ENCODE measurements around the gene CLC. TPM values are rescaled to one million over a fixed set of nuclear protein-coding genes. Genes with fewer than 3 reads are reported as not detected.

CLC gene
- total RNA-seq, 1 experiment from 2014 or later, result not detected

DNA sequence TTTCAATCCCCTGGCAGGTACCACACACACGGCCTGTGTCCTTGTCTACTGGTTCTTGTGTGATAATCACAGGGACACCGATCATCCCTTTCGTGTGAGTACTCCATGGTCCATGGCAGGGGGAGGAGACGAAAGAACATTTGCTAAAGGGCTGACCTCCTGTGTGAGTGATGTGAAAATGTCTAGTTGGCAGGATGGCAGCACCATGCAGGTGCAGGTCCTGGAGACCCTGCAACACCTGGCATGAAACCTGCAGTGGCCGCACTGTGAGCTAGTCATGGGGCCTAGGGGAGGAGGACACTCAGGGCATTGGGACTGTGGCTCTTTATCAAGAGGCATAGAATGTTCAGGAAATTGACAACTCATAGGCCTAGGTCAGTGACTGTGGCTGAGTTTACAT is 56.4 kb downstream of the CLC start:
- DNase-seq (ENCODE audit: extremely low read depth, low read depth), result no peak

Small RNA genes lying within 50 kb of the gene (small RNA-seq; reads per million reads assigned to genes)
- 0 reads per million in 2 experiments for gene RPS29P27

Other genes starting within 250 kb of the CLC start
- 4.0 and 5.8 TPM in 2 replicates for gene DLL3, start 239.1 kb downstream of the CLC start, total RNA-seq (2014; rRNA removed; shearing (Covaris generic))
- gene SELENOV, start 222.9 kb downstream of the CLC start, total RNA-seq (2014; rRNA removed; shearing (Covaris generic)), result not detected in 2 replicates
- gene EID2B, start 205.2 kb downstream of the CLC start, total RNA-seq (2014; rRNA removed; shearing (Covaris generic)), result 3.3 and 4.9 TPM in 2 replicates
- 10.7 and 12.6 TPM in 2 replicates for gene EID2, start 197.9 kb downstream of the CLC start, total RNA-seq (2014; rRNA removed; shearing (Covaris generic))
- not detected in 2 replicates for gene LGALS13, start 135.5 kb downstream of the CLC start, total RNA-seq (2014; rRNA removed; shearing (Covaris generic))
- gene LGALS16, start 82.1 kb downstream of the CLC start, total RNA-seq (2014; rRNA removed; shearing (Covaris generic)), result not detected in 2 replicates
- not detected in 2 replicates for gene LGALS14, start 33.5 kb downstream of the CLC start, total RNA-seq (2014; rRNA removed; shearing (Covaris generic))
- gene LEUTX, start 40.8 kb upstream of the CLC start, total RNA-seq (2014; rRNA removed; shearing (Covaris generic)), result not detected in 2 replicates
- 0.98 and 1.2 TPM in 2 replicates for gene DYRK1B, start 96.1 kb upstream of the CLC start, total RNA-seq (2014; rRNA removed; shearing (Covaris generic))
- 138 and 154 TPM in 2 replicates for gene FBL, start 108.3 kb upstream of the CLC start, total RNA-seq (2014; rRNA removed; shearing (Covaris generic))
- gene FCGBP, start 196.6 kb upstream of the CLC start, total RNA-seq (2014; rRNA removed; shearing (Covaris generic)), result 0.02 and 0.06 TPM in 2 replicates
- 122 and 125 TPM in 2 replicates for gene PSMC4, start 233.1 kb upstream of the CLC start, total RNA-seq (2014; rRNA removed; shearing (Covaris generic))